PC-9 (cell line): ENCODE results near the gene LRIG1. TPM values are rescaled to one million over a fixed set of nuclear protein-coding genes. Genes with fewer than 3 reads are reported as not detected.

ENCODE experiments used
- BruUV-seq: library from RNA; stranded (reverse); fragments of 400-500 nt; replicated peaks from 2 replicates; lab custom pipeline; 2021; lab: Mats Ljungman, UMichigan
- CTCF ChIA-PET: fragments of 300-600 bp; sonication (Branson Sonifier 250); formaldehyde crosslinking; loops from one replicate; lab custom pipeline; 2022; ENCODE audit warnings: antibody characterized with exemption; lab: Charles Lee
- POLR2A ChIA-PET: fragments of 300-600 bp; sonication (Branson Sonifier 250); formaldehyde crosslinking; loops from one replicate; lab custom pipeline; 2022; ENCODE audit warnings: antibody characterized with exemption; ENCODE audit not compliant: unreplicated experiment; lab: Charles Lee
- DNase-seq, 2 experiments: peaks; one replicate each; pipeline versions ENCODE4 v3.0.0 to v3.0.0-alpha.2; 2015 to 2022; ENCODE audit warnings: mixed read lengths in 1 of 2
- H2AFZ ChIP-seq: fragments of 200-600 bp; sonication (generic); 2 replicates; pipeline ENCODE4 v1.8.1; 2017; ENCODE audit warnings: antibody characterized with exemption
- H3F3A ChIP-seq: fragments of 200-600 bp; sonication (generic); 2 replicates; pipeline ENCODE4 v1.8.1; 2017; ENCODE audit warnings: antibody characterized with exemption, mild to moderate bottlenecking, low read depth; ENCODE audit not compliant: insufficient read depth
- H3K27ac ChIP-seq: fragments of 200-600 bp; sonication (generic); 2 replicates; pipeline ENCODE4 v1.6.1; 2016; ENCODE audit warnings: mixed run types
- H3K27me3 ChIP-seq: fragments of 200-600 bp; sonication (generic); 2 replicates; pipeline ENCODE4 v1.6.1; 2016; ENCODE audit warnings: low read depth, mixed run types; ENCODE audit not compliant: insufficient read depth
- H3K36me3 ChIP-seq: fragments of 200-600 bp; sonication (generic); 2 replicates; pipeline ENCODE4 v1.6.1; 2016; ENCODE audit warnings: low read depth, mixed run types
- H3K4me1 ChIP-seq: fragments of 200-600 bp; sonication (generic); replicated peaks from 2 replicates; pipeline ENCODE4 v1.6.1; 2016; ENCODE audit warnings: mixed run types; ENCODE audit not compliant: insufficient read depth
- H3K4me2 ChIP-seq: fragments of 200-600 bp; sonication (generic); 2 replicates; pipeline ENCODE4 v1.6.1; 2017; ENCODE audit warnings: mixed run types
- H3K4me3 ChIP-seq: fragments of 200-600 bp; sonication (generic); 2 replicates; pipeline ENCODE4 v1.6.1; 2016; ENCODE audit warnings: mixed run types
- H3K79me2 ChIP-seq: fragments of 200-600 bp; sonication (generic); 2 replicates; pipeline ENCODE4 v1.6.1; 2017; ENCODE audit warnings: low read depth, mixed run types
- H3K9me2 ChIP-seq: fragments of 200-600 bp; sonication (generic); 2 replicates; pipeline ENCODE4 v1.8.1; 2017; ENCODE audit warnings: mild to moderate bottlenecking; ENCODE audit not compliant: insufficient read depth
- H3K9me3 ChIP-seq: fragments of 200-600 bp; sonication (generic); 2 replicates; pipeline ENCODE4 v1.8.1; 2016; ENCODE audit warnings: low read depth; ENCODE audit not compliant: insufficient read depth
- H4K20me1 ChIP-seq: fragments of 200-600 bp; sonication (generic); 2 replicates; pipeline ENCODE4 v1.8.1; 2017; ENCODE audit not compliant: insufficient read depth
- EZH2 ChIP-seq: fragments of 200-600 bp; sonication (generic); IDR thresholded peaks from 2 replicates; pipeline ENCODE4 v1.8.0; 2017; ENCODE audit warnings: antibody characterized with exemption, low read depth
- intact Hi-C: fragments of 100-400 bp; cut with micrococcal nuclease; formaldehyde crosslinking; loops from one replicate; pipeline ENCODE4 v1.10.0; 2022; ENCODE audit not compliant: unreplicated experiment
- total RNA-seq: library from RNA; stranded (reverse); gene quantifications from 2 replicates; pipeline ENCODE4 v1.2.3, GENCODE V29; 2021
- TF ChIP-seq, protein P1 (sequence below): fragments of 200-600 bp; sonication (generic); conservative IDR thresholded peaks from 2 replicates; pipeline ENCODE4 v1.6.1; 2017; ENCODE audit warnings: mixed run types, antibody characterized with exemption, mild to moderate bottlenecking, moderate library complexity

LRIG1 gene
- total RNA-seq, 1 experiment from 2014 or later, result not detected

GRCh38 chr3:66438046-66438445, 62.8 kb downstream of the LRIG1 start:
- no peaks in the 10 kb centered on the region for H3K27me3 ChIP-seq
- intact Hi-C loops, result no loop called here
- H2AFZ ChIP-seq, result no peak overlapping the region
- peaks cover 19% of the 10 kb centered on the region for H3K4me1 ChIP-seq
- no peaks in the 10 kb centered on the region for H3K9me2 ChIP-seq
- BruUV-seq, result no TSS peak
- H3K4me3 ChIP-seq, result no peak overlapping the region
- no peaks in the 10 kb centered on the region for H3K9me3 ChIP-seq
- no peak for TF ChIP-seq EZH2
- TF ChIP-seq, protein P1, sequence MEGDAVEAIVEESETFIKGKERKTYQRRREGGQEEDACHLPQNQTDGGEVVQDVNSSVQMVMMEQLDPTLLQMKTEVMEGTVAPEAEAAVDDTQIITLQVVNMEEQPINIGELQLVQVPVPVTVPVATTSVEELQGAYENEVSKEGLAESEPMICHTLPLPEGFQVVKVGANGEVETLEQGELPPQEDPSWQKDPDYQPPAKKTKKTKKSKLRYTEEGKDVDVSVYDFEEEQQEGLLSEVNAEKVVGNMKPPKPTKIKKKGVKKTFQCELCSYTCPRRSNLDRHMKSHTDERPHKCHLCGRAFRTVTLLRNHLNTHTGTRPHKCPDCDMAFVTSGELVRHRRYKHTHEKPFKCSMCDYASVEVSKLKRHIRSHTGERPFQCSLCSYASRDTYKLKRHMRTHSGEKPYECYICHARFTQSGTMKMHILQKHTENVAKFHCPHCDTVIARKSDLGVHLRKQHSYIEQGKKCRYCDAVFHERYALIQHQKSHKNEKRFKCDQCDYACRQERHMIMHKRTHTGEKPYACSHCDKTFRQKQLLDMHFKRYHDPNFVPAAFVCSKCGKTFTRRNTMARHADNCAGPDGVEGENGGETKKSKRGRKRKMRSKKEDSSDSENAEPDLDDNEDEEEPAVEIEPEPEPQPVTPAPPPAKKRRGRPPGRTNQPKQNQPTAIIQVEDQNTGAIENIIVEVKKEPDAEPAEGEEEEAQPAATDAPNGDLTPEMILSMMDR, result no peak
- CTCF ChIA-PET, result no interaction called here
- H3K36me3 ChIP-seq, result no peaks in the 10 kb centered on the region
- POLR2A ChIA-PET, result no interaction called here
- H3K79me2 ChIP-seq, result no peaks in the 10 kb centered on the region
- H4K20me1 ChIP-seq, result no peaks in the 10 kb centered on the region
- H3K27ac ChIP-seq, result no peak overlapping the region
- H3K4me2 ChIP-seq, result no peak overlapping the region
- no peak for DNase-seq
- peaks cover 6% of the 10 kb centered on the region; the same call in 1 of the 2 replicates for H3F3A ChIP-seq

DNA sequence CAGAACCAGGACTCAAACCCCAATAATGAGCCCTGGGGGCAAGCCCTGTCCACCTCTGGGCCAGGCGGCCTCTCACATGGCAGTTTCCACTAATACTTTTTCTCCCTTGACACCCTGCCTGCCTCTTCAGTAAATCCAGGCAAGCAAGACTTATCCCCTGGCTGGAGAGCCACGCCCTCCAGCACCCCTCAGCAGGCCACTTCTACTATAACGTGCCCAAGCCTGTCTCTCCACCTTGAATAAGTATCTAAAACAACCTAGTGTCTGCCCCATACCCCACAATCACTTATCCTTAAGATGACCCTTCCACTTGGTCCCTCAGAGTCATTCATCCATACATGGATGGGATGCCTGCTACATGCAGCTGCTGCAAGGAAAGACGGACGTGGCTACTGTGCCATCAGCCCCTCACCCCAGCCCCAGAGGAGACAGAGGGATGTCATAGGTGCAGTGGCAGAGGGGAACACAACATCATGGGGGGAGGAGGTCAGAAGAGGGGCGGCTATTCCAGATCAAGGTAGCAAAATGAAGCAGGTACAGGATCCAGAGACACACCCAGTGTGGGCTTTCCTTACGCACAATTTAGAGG, 63.4 kb downstream of the LRIG1 start:
- ChIA-PET CTCF (no interaction called here), POLR2A (no interaction called here)
- Histone ChIP-seq H2AFZ (no peak overlapping the region), H3K79me2 (no peaks in the 10 kb centered on the region), H4K20me1 (no peaks in the 10 kb centered on the region), H3F3A (peaks cover 6% of the 10 kb centered on the region; the same call in 1 of the 2 replicates), H3K27ac (no peak overlapping the region), H3K27me3 (no peaks in the 10 kb centered on the region), H3K4me2 (no peak overlapping the region), H3K9me3 (no peaks in the 10 kb centered on the region), H3K9me2 (no peaks in the 10 kb centered on the region), H3K4me1 (peaks cover 19% of the 10 kb centered on the region), H3K4me3 (no peak overlapping the region), H3K36me3 (no peaks in the 10 kb centered on the region)
- no TSS peak for BruUV-seq
- TF ChIP-seq EZH2, result no peak
- TF ChIP-seq, protein P1, result no peak
- intact Hi-C loops, result no loop called here
- DNase-seq, result no peak

DNA sequence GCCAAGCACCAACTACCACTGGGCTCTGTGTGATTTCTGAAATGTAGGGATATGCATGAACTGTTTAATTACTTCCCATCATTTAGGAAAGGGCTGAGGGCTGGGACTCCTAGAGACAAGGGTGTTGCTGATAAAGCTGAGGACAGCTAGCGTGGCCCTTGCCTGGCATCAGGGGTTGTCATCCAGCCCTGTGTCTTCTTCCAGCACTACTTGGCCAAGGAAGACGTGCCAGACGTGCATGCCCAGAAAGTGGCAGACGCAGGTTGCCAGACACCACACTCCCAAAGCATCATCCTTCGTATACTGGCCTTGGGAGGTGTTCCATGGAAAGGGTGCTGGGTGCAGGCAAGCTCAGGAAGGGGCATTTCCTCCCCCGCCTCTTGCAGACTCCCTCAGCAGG, 64.8 kb downstream of the LRIG1 start:
- no peak overlapping the region for H2AFZ ChIP-seq
- no peaks in the 10 kb centered on the region for H3K79me2 ChIP-seq
- CTCF ChIA-PET, result no interaction called here
- H3K9me3 ChIP-seq, result no peaks in the 10 kb centered on the region
- H3K9me2 ChIP-seq, result no peaks in the 10 kb centered on the region
- POLR2A ChIA-PET, result no interaction called here
- no TSS peak for BruUV-seq
- DNase-seq, result no peak
- TF ChIP-seq, protein P1, result no peak
- no peak for TF ChIP-seq EZH2
- no peaks in the 10 kb centered on the region for H4K20me1 ChIP-seq
- H3K27me3 ChIP-seq, result no peaks in the 10 kb centered on the region
- intact Hi-C loops, result no loop called here
- H3F3A ChIP-seq, result no peaks in the 10 kb centered on the region
- no peak overlapping the region for H3K4me3 ChIP-seq
- H3K27ac ChIP-seq, result no peak overlapping the region
- H3K36me3 ChIP-seq, result no peaks in the 10 kb centered on the region
- peaks cover 7% of the 10 kb centered on the region; the same call in 1 of the 2 replicates for H3K4me1 ChIP-seq
- no peak overlapping the region for H3K4me2 ChIP-seq
